ENCODE data around the gene CFAP300. TPM values are rescaled to one million over a fixed set of nuclear protein-coding genes. Genes with fewer than 3 reads are reported as not detected.

CFAP300 gene
- total and polyA plus RNA-seq, 2 of the 8 experiments (the other 6 are each of a cell fraction or from before 2014, with no cell fraction given) = 2.1 to 2.8 TPM

DNA sequence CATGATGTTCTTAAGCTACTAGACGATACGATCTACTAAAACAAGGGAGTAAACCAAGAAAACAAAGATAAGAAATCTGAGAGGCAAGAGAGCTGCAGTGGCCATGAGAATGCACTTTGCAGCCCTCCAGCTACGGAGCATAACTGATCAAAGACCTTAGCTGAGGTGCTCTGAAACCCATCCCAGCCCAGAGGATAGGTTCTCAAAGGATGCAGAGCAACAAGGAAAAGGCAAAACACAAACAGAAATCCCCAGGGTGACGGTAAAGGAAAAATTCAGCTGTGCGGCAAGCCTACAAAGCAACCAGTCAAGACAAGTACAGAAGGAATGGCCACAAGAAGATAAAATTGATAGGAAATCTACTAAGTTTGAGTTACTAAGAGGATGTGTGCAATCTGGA is 32.5 kb upstream of the CFAP300 start (continued):
- TF ChIP-seq RFX5 (IDR thresholded peaks at IDR 0.05; ENCODE audit: borderline replicate concordance, low read depth, low read length) (no peak), TBP (IDR thresholded peaks at IDR 0.05; ENCODE audit: low read depth, low read length) (no peak), SP2 (IDR thresholded peaks at IDR 0.05; ENCODE audit: low read length) (no peak), ZNF274 (IDR thresholded peaks at IDR 0.05; ENCODE audit: borderline replicate concordance, extremely low read depth, low read length) (no peak)

All from H1 (cell line).